Neural cell (in vitro differentiated cells): ENCODE results near the gene SLC28A1.

ENCODE experiments used
- CTCF ChIP-seq: fragments of 450-650 bp; IDR thresholded peaks from 2 replicates; pipeline ENCODE4 v1.5.1; 2014; ENCODE audit warnings: antibody characterized with exemption, mild to moderate bottlenecking, moderate library complexity; ENCODE audit not compliant: poor library complexity, severe bottlenecking
- EP300 ChIP-seq: fragments of 450-650 bp; conservative IDR thresholded peaks from 2 replicates; pipeline ENCODE4 v1.6.1; 2014; ENCODE audit warnings: antibody characterized with exemption, mild to moderate bottlenecking, moderate library complexity; ENCODE audit not compliant: poor library complexity, severe bottlenecking
- MXI1 ChIP-seq: fragments of 450-650 bp; conservative IDR thresholded peaks from 2 replicates; pipeline ENCODE4 v1.6.1; 2014; ENCODE audit warnings: antibody characterized with exemption, mild to moderate bottlenecking; ENCODE audit not compliant: poor library complexity, severe bottlenecking
- REST ChIP-seq: IDR thresholded peaks from 2 replicates; pipeline ENCODE4 v1.6.1; 2012; ENCODE audit warnings: borderline replicate concordance

DNA sequence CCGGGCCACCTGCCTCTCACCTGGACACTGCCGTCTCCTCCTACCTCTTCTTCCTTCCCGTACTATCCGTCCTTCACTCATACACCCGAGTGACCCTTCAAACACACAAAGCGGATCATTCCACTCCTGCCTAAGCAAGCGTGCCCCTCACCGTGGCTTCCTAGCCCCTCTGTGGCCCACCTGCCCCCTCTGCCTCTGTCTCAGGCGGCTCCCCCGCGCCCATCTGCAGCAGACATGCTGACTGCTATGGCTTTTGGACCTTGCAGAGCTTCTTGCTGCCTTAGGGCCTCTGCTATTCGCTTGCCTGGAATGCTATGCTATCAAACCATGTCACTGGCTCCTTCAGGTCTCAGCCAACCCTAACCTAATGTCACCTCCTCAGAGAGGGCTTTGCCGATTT, 38.1 kb downstream of the SLC28A1 start:
- TF ChIP-seq CTCF (no peak), REST (no peak), MXI1 (no peak), EP300 (no peak)
